ENCODE data around the gene ZDHHC8.
"Not testable (repeated sequence)": the region's sequence is repeated elsewhere in the genome, so short reads cannot be mapped to it uniquely, and the experiment has no call there.

Gene ZDHHC8

DNA sequence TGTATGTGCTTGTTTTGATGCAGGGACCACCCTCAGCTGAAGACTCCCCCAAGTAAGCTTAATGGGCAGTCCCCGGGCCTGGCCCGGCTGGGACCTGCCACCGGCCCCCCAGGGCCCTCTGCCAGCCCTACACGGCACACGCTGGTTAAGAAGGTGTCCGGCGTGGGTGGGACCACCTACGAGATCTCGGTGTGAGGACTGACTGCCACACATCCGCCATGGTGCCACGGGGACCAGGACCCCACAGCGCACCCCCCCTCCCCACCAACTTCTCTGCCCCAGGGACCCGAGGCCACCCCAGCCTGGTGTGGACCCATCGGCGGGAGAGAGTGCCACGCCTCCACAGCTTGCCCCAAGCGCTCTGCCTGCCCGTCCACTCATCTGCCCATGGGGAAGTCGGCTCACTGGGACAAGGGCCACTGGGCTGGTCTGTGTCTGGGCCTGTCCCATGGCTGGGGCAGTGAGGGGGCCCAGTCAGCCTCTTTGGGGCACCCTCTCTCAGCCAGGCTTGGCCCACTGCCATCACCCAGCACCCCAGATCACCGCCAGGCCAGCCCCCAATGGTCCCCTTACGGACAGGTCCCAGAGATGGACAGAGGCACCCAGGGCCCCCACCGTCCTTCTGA lies 13.7 kb downstream of the ZDHHC8 start:
- DNase-seq: no peak

- no peak for DNase-seq
Measured at GRCh38 chr22:20145832-20146223, 14.2 kb downstream of the ZDHHC8 start.

- DNase-seq: no peak
Measured at GRCh38 chr22:20146777-20147176, 15.2 kb downstream of the ZDHHC8 start.

GRCh38 chr22:20147237-20147988 lies 15.8 kb downstream of the ZDHHC8 start:
- no peak for DNase-seq

GRCh38 chr22:20148414-20148813 lies 16.8 kb downstream of the ZDHHC8 start:
- no peak for DNase-seq

DNA sequence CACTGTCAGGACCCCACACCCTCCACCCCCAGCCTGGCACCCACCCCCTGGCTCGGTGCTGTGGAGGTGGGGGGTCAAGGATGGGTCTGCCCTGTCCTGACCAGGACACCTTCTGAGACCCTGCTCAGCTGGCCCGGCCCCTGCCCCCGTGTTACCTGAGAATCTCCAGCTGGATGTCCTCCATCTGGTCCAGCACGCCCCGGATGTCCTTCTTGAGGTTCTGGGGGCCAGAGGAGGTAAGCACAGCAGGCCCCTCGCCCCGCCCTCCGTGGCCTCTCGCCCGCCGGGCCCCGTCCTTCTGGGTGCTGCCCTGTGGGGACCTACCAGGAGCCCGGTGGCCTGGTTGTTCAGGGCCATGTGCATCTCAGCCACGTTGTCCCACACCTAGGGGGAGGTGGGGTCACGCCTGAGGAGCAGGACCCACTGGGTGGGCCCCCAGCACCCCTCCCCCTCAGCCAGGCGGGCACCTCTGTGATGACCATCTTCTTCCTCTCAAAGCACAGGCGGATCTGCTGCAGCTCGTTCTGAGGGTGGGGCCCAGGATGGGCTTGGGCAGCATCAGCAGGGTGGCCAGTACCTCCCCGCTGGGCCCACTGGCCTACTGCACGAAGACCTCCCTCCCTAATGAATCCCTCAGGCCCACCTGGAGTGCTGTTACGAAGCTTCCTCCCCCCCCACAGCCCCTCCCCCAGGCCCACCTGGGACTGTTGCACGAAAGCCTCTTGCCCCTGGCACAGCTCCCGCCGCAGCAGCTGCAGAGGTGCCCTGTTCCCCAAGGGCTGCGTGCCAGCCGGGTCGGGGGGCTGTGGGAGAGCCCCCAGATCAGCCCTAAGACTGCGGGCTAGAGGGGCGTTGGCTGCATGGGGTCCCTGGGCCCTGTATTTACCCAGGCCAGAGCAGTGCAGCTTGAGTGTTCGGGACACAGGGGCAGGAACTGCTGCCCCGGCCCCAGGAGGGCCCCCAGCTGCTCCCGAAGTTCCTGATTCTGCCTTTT lies 17.9 kb downstream of the ZDHHC8 start:
- DNase-seq: no peak

DNA sequence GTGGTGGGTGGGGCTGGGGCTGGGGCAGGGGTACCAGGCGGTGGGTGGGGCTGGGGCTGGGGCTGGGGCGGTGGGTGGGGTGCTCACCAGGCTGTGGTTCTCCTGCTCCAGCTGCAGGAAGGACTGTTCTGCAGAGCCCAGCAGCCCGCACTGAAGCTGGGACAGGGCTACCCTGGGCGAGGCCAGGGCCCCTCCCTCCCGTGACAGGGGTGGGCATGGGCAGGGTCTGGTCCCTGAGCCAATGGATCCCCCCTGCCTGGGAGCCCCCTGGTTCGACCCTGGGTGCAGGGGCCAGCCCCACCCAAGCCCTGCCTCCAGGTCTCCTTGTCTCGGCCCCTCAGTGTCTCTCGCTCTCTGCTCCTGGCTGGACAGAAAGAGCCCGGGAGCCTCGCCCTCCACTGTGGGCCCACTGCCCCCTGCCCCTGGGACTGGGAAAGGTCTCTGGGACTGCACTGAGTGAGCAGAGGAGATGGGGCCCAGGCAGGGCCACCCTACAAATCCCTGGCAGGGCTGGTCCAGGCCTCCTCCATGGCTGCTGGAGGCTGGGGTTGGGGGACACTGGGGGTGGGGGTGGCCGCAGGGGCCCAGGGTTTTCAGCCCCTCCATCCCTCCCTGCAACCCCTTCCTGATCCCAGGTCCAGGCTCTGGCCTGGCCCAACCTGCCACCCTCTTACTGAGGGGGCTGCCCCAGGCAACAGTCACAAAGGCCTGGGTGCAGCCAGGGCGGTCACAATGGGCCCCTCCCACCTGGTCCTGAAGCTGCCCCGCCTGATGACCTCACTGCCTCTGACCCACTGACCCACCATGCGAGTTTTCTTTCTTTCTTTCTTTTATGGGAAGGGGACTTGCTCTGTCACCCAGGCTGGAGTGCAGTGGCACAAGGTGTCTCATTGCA lies 19.0 kb downstream of the ZDHHC8 start, which contains the start of gene CCDC188:
CCDC188 (minus strand) TSS at position 675 of the 895 bp plus-strand sequence; CDS start at position 606, 69 bp downstream.
- DNase-seq: no peak

DNA sequence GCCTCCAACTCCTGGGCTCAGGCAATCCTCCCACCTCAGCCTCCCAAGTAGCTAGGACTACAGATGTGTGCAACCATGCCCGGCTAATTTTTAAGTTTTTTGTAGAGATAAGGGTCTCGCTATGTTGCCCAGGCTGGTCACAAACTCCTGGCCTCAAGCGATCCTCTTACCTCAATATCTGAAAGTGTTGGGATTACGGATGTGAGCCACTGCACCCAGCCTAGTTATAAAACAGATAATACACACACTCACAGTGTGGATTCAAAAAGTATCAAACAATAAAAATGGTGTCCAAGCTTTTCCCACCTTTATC lies 19.6 kb downstream of the ZDHHC8 start:
- no peak for DNase-seq

GRCh38 chr22:20152464-20152890 lies 20.9 kb downstream of the ZDHHC8 start:
- no peak for DNase-seq

DNA sequence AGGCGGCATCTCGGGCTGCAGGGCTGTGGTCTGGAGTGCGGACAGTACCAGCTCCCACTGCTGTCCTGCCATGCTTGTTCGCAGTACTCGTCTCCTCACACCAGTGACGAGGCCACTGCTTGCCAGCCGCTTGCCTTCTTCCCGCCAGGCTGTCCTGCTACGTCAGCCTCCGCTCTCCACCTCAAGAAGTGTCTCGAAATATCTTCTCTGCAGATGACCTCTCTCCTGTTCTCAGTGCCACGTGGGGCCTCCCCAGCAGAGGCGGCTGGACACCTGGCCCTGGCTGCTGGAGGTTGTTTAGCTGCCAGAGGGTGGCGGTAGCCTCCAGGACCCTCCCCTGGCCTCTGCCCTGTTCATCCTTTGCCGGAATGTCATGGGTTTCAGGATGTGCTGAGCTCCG lies 22.3 kb downstream of the ZDHHC8 start:
- DNase-seq: no peak

DNA sequence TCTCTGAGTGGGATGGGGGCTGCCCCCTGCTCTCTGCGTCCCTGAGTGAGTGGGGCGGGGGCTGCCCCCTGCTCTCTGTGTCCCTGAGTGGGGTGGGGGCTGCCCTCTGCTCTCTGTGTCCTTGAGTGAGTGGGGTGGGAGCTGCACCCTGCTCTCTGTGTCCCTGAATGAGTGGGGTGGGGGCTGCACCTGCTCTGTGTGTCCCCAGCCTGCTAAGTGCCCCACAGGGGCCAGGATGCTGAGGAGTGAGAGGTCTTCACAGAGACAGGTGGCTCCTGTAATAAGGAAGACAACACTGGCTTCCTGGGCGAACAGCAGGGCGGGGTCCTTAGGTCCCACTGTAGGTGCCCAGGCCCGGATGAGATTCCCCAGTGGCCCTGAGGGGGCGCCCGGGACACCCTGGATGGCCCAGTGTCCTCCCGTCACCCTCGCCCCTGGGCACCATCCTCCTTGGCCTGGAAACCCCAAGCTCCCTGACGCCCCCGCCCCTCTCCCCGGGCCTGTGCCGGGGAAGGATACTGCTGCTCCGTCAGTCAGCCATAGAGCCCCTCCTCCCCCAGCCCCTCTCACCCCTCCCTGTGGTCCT lies 23.1 kb downstream of the ZDHHC8 start:
- DNase-seq: no peak

GRCh38 chr22:20155330-20156041 lies 23.9 kb downstream of the ZDHHC8 start:
- DNase-seq: peak; percentile 4

DNA sequence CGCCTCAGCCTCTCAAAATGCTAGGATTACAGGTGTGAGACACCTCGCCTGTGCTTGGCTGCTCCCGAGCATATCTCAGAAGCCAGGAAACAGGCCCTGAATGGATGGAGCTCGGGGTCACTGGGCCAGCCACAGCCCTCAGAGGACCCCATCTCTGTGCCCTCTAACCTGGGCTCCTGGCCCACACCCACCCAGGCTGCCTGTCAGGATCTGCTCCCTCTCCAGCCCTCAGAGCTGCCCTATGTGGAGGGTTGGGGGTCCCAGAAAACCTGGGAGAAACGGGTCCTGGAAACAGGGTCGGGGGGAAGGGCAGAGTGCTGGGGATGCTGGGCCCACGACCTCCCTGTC lies 24.4 kb downstream of the ZDHHC8 start:
- DNase-seq: no peak

GRCh38 chr22:20156611-20157429 lies 25.2 kb downstream of the ZDHHC8 start:
- peak; percentile 3 for DNase-seq

DNA sequence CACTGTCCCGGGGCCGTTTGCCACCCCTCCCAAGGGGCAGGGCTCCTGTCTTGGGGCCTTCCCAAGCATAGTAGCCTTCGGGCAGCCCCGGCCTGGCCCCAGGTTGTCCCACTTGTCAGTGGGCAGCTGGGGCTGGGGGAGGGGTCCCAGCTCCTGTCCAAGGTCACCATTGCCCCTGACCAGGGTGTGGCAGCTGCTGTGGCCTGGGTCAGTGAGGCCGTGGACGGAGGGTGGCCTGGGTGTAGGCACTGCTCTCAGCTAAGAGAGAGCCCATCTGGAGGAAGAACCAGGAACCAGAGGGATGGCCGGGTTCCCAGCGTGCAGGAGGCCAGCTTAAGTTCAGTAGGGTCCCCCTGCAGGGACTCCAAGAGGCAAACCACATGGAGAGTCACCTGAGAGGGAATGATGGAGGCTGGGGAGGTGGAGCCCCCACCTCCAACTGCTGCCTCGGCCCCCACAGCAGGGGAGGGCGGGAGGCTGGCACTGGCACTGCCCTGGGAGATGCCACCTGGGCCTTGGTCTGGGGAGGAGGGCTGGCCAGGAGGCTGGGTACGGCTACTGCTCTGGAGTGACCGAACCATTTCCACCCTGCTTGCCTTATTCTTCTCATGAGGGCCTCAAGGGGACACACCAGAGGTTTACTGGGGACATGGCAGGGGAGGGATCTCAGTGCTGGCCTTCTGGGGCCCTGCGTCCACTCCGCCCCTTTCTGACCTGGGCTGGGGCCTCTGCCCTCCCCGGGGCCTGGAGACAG lies 26.0 kb downstream of the ZDHHC8 start:
- DNase-seq: no peak

- no peak for DNase-seq
Measured at GRCh38 chr22:20158391-20159036, 26.9 kb downstream of the ZDHHC8 start.

GRCh38 chr22:20159076-20159475 lies 27.5 kb downstream of the ZDHHC8 start:
- no peak for DNase-seq

DNA sequence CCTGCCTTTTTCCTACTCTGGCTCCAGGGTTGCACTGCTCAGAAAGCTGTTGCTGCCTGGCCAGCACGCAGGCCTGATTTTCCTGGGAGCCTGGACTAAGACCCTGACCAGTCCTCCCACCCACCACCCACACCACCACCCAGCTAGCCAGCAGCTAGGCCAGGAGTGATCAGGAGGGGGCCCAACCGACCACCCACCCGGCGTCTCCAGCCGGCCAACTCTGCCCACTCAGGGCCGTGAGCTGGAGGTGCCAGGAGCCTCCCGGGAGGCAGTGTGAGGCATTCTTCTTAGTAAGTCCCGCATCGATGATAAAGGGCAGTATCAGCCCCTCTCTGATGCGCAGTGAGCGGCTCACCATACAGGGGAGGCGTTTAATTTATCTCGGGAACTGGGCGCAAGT lies 27.9 kb downstream of the ZDHHC8 start:
- not testable (repeated sequence) for DNase-seq

DNA sequence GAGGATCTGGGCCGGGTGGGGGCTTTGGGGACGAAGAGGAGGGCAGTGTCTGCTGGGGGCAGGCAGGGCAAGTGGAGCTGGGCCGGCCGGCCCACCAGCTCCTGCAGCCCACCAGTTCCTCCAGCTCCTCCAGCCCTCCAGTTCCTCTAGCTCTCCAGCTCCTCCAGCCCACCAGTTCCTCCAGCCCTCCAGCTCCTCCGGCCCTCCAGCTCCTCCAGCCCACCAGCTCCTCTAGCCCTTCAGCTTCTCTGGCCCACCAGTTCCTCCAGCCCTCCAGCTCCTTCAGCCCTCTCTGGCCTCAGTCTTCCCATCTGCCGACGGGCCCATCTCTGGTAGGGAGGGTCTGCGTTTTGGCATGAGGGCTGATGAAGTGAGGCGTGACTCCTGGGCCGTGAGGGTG lies 28.4 kb downstream of the ZDHHC8 start:
- DNase-seq: no peak
